RCC 7860 (cell line): ENCODE data around the gene HOXA3.

Experiments used
- DNase-seq: peaks from one replicate; pipeline ENCODE4 v3.0.0-alpha.2; 2015; ENCODE audit warnings: low spot score
- FAIRE-seq: peaks from 2 replicates; lab custom pipeline; 2012; peaks lifted over from hg19 to GRCh38; lab: Jason Lieb, UNC

The HOXA3 gene

DNA sequence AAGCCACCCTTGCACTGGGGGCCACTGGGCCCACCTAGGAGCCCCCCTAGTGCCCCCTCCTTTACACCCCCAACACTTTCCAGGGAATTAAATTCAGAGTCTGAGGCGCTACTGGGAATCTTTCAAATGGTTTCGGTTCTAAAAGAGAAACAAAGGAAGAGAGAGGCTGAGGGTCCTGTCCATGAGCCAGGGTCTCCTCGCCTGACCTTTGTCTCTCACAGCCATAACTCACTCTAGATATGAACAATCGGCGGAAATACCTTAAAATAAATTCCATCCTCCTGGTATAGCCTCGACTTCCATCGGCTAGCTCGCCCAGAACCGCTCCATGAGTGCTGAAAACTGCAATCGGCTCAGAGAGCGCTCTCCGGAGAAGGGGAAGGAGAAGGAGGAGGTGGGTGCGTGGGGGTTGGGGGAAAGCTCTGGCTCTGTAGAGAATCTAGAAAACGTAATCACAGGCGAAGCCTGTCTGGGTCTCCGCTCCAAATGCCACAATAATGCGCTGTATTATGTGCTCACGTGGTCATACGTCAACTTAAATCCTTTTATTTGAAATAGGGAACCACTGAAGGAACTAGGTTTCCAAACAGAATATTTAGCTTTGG, 34.4 kb downstream of the HOXA3 start:
- FAIRE-seq (peak; percentile 89), DNase-seq (peak; percentile 84)

DNA sequence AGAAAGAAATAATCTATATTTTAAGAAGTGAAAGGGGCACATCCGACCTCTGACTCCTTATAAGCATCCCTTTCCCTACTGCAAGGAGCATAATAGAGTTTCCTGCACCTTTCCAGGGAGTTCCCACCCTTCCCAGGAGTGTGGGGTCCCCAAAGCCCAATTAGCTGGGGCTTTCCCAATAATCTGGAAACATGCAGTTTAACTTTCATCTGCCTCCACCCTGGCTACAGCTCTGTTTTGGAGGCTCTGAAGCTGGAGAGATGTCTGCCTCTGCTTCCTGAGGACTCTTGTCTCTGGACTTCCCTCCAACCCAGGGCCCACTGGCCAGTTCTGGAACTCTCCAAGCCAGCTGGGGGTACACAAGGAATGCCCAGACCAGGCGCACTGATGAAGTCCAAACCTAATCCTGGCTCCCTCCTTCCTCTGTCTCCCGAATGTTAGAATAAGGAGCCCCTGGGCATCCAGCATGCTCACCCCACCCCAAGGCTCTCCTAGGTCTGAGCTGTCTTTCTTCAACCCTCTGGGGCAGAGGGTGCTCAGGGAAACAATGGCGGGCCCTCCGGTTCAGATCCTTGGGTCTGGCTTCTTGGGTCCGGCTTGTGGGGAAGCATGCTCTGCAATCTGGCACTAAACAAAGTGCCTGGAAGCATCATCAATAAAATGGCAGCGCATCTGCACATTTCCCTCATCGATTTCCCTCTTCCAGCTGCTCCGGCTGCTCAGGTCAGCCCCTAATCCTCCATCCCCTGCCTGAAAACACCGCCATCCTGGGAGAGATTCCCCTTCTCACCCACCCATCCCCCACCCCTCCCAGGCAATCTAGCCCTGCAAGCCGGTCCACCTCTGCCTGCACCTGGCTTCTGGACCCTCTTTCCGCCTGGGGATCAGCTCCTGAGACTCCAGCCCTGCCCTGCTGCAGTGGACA, 35.2 kb downstream of the HOXA3 start:
- DNase-seq = no peak
- FAIRE-seq = no peak

DNA sequence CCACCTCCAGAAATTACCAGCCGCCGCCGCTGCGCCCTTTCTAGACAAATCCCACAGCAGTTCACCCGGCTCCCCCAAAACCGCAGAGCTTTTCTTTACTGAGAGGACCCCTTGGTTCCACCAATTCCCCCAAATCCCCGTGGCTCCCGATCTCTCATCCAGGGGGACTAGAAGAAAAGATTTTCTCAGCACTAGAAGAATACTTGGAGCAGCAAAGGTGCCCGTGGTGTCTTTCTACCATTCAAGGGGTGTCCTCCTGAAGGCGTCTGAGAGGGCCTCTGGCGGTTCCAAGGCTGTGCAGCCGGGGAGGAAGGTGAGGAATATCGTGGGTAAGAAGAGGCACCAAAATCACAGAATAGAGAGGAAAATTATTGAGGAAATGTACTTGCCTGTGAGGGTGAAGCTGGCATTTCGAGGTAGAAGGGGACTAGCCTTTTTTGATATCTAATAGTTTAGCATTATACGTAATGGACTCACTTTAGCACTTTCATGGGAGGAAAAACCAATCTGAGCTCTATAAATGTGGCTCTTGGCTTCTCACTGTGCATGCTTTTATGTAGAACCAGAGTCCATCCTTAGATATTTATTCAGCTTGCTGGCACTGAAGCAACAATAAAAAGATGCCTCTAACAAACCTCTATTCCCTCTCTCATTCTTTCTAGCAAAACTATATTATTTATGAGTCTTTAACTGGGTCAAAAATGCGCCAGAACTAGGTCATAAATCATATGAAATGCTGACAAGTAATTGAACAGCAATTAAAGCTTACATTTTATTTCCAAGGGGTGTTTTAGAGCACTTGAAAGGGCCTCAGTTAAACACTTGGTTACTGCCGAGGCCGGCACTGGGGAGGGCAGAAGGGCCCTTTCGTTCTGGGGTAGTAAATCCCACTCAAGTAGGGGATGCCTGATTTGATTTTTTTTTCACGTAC, 36.1 kb downstream of the HOXA3 start:
- FAIRE-seq (no peak), DNase-seq (no peak)

DNA sequence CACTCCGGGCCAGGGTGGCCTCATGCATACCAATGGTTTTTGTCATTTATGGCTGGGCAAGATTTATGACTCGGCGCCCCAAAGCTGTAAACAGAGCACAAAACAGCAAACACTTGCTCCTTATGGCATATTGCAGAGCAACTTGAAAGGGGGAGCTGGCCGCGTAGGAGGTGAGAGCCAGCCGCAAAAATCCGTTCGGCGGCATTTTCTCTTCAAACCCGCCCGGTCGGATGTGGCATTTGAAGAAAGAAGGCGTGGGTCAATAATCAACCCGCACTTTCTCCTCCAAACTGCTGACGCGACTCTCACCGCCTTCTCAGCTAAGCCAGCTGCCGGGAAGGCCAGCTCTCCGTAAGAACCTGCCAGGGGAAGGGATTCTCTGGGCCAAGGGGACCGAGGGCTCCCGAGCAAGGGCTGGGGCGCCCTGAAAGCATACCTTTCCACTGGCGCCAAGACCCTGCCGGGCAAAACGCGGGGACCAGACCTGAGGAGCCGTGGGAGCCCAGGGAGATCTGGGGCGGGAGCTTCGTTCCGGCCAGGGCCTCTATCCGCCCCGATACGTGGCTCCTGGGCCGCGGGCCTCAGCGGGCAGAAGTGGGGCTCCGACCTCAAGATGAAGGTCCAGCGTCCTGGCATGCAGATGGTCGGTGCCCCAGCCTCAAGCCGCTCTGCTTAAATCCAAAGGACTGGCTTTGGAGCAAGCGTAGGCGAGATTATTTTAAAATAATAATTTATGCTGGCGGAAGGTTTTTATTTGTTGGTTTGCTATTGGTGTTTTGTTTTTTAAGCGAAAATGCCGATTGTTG, 37.0 kb downstream of the HOXA3 start:
- DNase-seq (peak; percentile 92), FAIRE-seq (peak; percentile 92)

DNA sequence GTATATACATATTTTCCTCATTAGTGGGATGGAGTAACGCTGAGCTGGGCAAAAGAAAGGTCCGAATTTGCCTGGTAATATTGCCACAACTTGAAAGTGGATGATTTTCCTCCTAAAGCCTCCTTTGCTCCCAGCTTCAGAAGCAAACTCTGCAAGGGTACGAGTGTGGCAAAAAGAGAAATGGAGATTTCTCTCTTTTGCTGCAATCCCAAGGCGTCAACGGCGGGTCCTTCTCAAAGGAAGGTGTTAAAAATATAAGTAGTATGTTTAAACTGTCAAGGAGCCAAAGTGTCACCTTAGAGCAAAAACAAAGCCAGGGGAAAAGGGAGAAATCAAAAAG, 37.5 kb downstream of the HOXA3 start:
- DNase-seq (no peak), FAIRE-seq (no peak)

DNA sequence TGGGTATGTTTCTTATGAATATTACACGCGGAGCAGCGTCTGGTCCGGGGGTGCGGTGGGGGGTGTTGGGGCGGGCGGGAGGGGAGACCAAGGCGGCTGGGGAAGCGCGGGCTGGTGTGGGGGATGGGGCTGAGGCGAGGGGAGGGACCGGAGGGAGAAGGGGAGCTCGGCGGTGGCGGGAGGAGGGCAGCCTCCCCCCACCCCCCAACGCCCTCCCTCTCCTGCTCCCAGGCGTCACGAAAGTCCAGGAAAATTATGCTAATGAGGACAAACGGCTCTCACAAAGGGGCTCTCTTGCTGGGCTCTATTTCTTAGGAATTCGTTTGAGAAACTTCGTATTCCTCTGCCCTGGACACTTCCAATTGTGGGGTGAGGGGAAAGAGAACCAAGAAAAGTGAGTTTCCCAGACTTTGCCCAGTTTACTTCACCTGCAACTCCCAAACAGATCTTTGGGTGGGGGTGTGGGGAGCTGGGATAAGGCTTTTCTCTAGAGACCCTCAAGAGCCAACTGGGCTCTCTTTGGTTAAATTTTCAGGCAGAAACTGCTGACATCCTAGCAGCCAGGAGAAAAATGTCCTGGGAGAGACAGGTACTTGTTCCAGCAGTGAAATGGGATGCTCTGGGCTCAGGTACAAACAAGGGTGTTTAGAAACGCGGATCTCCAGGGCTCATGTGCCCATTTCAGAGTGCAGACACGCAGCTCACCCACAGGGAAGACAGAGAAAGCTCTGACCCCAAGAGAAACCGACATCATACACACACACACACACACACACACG, 38.2 kb downstream of the HOXA3 start:
- FAIRE-seq = peak; percentile 71
- DNase-seq = peak; percentile 82

DNA sequence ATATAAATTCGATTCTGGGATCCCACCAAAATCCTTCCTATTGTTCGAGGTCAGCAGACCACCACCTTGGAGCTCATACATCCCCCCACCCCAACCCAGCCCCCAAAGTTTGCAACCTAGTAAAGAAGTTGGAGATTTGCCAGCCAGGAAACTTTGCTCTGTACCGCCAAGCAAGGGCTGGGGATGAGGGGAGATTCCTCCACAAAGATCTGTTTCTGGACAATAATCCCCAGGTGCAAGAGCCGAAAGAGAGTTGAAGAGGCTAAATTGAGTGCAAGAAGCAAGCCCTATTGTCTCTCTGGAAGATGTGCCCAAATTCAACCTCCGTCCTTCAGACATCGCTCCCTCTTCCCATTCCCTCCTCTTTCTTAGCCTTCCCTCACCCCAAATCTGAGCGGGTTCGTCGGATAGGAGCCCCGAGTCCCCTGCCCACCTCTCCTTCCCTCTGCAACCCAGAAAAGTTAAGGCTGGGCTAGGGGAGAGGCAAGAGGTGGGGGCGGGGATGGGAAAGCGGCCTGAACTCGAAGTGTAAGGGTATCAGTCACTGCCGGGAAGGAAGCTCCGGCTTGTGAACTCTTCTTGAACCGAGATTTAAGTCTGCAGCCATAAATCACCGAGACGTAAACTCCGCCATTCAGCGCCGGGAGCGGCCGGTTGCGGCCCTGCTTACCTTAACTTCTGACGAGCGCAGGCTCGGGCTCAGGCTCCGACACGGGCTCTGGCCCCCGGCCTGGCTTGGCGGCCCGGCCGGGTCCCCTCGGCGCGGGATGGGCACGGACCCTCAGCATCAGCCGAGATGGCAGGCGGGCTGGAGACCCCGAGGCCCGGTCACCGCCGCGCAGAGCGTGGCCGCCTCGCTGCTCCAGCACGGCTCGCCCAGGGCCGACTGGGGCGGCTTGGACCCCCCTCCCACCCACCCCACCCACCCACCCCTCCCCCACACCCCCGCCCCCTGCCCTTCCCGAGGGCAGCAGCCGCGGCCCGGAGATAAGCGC, 39.1 kb downstream of the HOXA3 start:
- FAIRE-seq (peak; percentile 62), DNase-seq (peak; percentile 86)

DNA sequence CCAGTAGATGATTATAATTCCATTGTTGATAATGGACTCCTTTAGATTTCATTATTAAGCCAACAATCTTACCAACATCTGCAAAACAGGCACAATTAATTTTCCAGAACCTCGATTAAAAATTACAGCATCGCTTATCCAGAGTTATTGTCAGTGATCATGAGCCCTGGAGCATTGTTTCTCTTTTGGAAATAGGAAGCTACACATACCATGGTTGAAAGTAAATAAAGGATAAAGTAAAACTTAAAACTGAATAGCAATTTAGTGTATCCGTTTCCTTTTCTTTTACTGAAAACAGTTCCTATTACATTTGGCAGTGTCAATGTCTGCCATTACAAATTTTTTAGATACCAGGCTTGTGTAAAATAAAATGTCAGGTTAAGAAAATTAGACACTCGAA, 40.0 kb downstream of the HOXA3 start:
- no peak for FAIRE-seq
- DNase-seq = no peak

DNA sequence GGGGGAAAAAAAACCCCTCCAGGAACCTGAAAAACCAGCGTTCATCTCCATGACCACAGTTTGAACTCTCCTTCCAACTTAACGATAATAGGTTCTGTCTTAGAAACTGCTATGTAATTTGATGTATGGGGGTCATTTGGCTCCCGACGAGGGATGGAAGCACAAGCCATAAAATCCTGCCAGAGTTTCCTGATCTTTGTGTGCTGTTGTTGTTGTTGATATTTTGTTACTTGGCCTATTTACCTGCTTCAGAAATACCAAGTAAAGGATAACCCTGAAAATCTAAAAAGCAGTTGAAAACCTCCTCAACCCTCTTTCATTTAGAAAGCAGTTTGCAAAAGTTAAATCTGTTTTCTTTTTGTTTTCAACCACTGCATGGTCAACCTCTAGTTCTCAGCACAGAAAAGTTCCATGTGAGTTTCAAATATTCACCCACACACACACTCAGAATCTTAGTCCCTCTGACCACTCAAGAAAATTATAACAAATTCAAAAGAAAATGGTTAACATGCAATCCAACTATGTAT, 40.6 kb downstream of the HOXA3 start:
- DNase-seq = no peak

DNA sequence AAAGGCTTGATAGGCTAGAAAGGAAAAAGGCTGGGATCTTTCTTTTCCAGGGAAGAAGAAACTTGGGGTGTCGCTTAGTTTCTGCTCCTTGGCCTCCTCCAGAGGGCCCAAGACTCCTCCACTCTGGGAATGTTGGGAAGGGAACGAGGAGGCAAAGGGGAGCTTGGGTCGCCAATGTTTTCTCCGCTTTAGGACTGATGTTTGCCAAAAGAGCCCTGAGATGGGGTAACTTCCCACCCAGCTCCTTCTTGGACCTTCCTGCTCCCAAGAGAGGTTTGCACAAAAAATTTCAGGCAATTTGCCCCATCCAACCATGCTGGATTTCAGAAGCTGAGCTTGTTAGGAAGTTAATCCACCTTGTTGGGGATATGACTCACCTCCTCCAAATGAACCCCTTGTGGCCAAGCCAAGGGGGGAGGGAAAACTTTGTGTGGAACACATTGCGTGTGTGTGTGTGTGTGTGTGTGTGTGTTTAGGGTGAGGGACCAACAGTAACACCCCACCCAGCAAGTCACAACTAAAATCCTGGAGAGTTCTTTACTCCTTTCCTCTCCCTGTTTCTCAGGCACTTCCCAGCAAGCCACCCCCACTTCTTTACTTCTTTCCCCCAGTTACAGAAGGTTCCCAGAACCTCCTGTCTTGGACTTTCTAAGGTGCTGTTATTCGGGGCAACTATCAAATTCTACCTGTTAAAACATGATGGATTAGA, 41.2 kb downstream of the HOXA3 start:
- FAIRE-seq (peak; percentile 83), DNase-seq (peak; percentile 68)

More for the DNA sequence above, 40.6 kb downstream of the HOXA3 start:
- peak; percentile 66 for FAIRE-seq

DNA sequence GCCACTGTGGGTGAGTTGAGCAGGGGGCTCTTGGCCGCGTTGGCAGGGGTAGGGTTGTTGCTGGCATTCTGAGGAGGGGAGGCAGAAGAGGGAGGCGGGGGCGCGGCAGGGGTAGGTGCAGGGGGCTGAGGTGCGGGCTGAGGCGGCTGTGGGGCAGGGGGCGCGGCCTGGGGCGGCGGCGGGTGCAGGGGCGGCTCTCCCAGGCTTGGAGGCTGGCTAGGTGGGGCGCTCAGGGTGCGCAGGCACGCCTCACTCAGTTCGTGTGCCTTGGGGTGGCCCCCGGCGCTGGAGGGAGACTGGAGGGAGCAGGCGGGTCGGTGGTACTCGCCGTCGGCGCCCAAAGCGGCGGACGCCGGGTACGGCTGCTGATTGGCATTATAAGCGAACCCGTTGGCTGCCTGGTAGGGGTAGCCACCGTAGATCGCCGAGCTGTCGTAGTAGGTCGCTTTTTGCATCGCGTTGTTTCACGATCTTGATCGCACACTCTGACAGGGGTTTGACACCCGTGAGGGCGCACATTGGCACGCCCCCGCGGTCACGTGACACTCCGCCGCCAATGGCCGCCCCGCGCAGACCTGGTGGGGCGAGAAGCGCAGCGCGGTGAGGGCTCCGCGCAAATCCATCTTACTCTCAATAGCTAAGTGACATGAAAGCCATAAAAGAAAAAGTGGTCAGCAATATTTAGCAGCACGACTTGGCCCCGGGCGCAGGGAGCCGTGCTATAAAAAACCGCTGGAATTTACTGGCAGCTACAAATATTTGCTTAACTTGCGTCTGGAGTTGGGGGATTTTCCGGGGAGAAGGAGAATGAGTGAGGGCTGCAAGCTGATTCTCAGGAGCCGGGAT, 42.0 kb downstream of the HOXA3 start:
- FAIRE-seq (peak; percentile 94), DNase-seq (peak; percentile 94)

DNA sequence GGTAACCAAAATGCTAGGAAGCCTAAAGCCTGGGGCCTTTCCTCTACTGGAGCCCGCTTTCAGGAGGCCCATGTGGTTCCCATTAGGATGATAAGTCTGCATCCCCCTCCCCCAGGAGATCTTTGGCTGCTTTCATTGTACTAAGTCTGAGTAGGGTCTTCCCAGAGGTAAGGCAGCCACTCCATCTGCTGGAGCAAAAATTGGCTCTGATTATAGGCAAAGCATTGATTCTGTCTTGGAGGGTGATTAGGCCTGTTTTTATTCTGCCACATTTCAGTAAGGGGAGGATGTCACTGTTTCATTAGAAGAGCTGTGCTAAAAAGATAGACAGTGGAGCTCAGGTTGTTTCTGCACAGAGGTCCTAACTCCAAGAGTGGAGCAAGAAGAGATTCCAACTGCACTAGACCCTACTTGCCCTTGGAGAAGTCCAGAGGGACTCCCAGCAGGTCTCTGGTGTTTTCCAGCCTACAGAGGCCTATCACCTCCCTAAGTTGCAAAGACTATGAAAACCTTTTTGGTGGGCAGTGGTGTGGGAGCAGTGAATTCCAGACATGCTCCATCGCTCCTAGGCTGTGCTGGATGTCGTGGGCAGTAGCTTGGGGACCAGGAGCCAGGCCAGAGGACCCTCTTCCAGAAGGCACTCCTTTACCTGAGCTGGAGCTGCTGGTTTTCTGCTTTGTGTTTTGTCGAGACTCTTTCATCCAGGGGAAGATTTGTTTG, 42.8 kb downstream of the HOXA3 start:
- DNase-seq (peak; percentile 38), FAIRE-seq (no peak)

DNA sequence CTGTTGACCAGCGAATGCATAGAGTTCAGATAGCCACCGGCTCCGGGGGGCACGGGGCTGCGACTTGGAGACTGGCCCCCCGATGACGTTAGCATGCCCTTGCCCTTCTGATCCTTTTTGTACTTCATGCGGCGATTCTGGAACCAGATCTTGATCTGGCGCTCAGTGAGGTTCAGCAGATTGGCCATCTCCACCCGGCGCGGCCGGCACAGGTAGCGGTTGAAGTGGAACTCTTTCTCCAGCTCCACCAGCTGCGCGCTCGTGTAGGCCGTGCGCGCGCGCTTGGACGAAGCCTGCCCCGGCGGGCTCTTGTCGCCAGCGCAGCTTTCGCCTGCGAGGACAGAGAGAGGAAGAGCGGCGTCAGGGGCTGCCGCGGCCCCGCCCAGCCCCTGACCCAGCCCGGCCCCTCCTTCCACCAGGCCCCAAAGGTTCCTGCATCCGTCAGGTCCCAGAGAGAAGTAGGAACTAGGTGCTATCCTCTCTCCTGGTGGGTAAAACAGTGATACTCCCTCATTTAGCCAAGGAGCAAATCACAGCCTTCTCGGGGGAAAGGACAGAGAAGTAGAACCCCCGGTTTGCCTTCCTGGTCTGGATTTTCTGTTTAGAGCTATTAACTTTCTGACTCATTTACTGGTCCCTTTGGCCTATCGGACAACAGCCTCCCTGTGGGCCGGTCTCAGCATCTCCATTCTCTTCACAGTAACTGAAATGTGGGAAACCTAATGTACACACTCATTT, 43.8 kb downstream of the HOXA3 start:
- FAIRE-seq = peak; percentile 68
- peak; percentile 52 for DNase-seq

DNA sequence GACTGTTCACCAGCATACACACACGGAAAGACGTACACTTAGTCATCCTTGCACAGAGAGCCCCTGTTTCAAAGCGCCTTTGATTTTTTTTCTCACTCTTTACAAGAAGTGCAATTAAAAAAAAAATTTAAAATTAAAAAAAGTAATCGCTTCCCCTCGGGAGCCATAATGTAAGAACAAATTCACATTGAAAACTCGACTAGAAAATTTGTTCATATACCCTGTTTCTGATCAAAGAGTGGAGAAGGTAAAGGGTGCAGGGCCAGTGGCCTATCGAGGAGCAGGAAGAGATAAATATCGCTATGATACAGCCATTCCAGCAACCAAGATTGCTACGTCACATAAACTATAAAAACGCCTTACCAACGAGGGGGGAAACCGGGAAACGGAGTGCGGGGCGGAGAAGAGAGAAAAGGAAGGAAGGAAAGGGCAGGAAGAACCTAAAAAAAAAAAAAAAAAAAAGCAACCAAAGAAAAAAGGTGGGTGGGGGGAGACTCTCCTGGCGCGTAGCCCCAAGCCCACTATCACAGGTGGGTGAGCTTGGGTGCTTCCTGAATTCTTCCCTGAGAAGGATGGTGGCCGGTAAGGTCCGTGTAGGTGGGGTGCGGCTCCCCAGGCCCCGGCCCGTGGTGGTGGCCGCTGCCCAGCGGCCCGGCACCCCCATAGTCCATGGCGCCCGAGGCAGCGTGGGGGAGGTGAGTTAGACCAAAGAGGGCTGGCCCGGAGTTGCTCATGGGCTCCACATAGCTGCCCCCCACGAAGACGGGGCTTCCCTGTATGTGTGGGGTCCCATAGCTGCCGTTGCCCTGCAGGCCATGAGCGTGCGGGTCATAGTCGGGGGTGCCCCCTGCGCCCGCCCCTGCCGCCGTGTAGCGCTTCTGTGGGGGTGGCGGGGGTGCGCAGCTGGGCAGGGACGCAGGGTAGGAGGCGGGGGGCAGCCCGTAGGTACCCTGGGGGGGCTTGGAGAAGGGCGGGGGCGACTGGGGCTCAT, 44.7 kb downstream of the HOXA3 start:
- FAIRE-seq = no peak

More for the DNA sequence above, 44.7 kb downstream of the HOXA3 start:
- no peak for DNase-seq
